D341Med (cell line): ENCODE results near the gene PVALB.

Experiments used
- DNase-seq: peaks from one replicate; pipeline ENCODE4 v3.0.0; 2012; ENCODE audit warnings: low spot score

The PVALB gene

DNA sequence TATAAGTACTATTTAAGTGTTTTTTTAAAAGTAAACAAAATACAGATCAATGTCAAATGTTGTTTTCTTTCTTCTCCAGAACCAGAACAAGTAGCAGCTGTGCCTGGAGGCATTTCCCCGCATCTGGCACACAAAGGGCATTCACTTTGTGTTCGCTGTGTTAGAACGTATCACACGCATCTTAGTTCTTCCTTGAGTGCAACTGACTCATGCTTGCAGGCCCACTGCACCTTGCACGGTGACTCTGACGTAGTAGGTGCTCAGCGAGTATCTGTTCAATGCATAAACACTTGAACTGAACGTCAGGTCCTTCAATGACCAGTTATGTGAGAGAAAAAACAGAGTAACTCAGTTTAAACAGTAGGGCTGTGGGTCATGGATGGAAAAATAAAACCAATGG, 44.4 kb downstream of the PVALB start:
- DNase-seq = no peak

DNA sequence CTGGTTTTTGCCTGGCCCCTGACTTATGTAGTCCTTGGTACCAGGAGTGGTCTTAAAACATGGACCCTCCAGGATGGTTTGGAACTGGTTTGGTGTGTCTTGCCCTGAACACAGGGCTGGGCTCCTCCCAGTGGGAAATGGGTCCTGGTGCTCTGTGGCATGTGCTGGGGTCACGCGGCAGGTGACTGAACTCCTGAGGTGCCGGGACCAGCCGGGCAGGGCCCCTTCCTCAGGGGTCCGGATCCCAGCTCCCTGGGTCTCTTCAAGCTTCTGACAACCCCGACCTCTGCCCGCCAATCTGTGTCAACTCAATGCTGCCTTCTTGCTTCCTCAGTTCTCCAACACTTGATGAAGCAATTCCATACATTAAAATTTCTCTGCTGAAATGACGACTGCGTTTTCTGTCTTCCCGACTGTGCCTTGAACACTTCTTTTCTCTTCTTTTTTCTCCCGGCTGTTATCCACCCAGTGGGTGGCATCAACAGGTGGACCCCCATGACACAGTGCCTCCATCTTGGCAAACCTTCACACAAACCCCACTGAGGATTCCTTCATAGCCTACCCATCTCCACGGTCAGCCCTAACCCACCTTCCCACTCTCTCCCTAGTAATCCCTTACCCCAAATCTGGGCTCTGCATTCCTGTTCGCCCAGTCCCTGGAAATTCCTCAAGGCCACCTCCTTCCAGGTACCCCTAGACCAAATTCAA, 45.3 kb downstream of the PVALB start:
- DNase-seq = no peak

DNA sequence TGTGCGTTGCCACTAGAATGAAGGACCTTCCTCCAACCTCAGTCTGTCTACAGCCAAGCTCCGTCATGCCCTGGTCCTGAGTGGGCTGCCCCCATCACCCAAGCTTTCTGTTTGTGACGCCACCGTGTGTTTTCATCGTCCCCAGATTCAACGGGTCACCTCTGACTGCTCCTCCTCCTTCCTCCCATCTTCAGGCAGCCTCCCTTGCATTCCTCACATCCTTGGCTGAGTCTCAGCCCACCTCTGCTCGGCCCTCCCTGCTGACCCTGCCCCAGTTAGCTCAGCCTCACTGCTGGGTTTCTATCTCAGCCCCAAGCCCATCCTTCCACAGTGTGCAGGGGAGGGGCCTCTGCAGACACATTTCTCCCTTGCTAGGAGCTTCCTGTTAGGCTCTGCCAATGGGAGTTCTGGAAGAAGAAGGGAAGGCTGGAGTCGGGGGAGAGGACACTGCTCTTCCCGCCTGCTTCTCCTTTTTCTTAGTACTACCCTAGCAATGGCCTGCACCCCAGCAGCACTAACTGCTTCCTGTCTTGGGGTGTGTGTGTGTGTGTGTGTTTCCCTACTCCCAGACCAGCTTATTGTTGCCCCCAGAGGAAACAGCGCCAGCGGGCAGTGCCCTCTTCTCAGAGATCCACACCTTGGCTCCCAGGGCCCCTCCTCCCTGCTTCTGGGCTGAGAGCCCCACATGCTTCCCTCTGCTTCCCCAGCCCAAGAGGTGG, 46.2 kb downstream of the PVALB start:
- no peak for DNase-seq

DNA sequence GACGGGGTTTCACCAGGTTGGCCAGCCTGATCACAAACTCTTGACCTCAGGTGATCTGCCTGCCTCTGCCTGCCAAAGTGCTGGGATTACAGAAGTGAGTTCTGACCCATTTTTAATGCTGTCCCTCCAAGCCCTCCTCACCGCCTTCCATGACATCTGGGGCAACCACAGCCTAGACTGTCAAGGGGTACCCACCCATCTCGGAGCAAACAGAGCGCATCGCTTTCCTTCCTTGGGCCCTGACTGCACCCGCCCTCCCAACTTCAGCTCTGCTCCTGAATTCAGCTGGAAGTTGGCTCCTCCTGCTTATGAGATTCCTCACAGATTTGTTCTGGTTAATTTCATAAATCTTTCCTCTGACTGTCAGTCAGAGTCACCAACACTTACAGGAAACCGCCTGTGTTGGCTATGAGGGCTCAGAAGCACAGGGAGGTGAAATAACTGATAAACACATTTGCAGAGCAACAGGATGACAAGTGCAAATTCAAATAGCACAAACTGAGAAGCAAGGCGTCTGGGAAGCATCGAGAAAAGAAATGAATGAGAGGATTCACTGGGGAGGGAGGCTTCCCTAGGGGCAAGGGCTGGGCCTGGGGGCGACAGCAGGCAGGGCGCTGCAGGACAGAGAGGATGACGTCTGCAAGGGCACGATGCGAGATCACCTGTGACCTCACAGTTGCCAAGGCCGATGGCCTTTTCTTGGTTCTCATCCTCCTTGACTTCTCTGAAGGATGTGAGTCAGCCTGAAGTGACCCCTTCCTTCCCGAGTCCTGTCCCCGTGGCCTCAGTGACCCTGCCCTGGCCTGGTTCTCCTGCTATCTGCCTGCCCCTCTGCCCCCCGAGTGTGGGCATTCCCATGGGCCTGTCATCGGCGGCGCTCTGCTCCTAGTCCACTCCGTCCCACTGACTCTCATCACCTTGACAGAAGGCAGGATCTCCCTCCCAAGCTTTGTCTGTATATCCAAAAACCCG, 47.0 kb downstream of the PVALB start:
- no peak for DNase-seq

DNA sequence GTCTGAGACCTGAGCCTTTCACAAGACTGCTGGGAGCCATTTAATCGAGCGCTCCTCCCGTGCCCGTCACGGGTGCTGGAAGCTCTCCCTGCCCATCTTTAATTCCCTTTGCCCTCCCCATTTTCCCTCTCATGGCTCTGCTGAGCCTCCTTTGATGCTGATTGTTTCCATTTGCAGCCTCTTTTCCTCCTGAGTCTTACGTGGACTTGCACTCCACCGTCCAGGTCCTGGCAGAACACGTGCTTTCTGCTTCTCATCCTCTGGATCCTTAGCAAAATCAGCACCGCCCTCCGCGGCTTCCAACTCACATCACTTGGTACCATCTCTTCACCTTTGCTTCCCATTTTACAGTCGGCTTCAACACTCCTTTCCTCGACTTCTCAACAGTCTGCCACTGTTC, 48.2 kb downstream of the PVALB start:
- DNase-seq = no peak

DNA sequence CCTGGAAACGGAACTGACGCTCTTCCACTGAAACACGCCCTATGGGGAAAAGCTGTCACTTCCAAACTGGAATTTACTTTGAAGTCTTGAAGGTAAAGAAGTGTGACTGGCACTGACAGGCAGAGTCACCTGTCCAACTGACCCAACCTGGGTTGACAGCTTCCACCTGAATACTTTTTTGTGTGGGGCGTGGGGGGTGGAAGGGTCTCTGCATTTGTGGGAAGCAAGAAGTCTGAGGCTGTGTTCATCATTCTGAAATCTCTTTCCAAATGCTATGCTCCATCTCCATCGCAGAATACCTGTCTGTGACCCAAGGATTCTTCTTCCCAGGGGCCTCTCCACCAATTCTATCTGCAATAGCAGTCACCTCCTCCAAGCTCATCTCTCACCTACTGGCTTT, 48.7 kb downstream of the PVALB start:
- no peak for DNase-seq

DNA sequence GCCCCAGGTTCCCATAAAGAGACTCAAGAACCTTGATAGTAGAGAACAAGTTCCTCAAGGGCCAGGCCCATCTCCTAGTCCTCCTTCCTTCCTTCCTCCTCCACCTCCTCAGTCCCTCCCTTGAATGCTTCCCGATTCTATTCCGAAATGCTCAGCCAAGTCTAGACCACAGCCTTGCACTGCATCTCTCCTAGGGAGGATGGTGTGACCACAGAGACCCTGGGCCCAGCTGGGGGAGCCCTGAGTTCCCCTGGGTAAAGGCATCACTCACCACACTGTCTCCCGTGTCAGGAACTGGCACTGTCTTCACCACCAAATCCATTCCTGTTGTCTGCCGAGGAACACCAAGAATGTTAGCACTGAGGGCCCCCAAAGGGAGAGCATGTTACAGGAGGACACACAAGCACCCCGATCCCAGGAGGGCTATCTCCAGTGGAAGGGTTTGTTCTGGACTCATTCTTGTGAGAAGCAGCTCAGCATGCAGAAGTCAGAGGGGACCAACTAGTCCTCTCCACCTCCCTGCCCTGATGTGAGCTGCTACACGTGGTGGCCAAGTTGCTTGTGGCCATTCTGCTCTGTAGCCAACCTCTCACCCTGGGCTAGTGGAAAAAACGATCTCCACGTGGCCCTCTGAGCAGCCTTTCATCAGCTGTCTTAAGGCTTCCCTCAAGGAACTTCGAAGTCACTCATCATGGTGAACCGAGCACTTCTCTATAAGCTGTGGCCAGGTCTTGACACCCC, 49.6 kb downstream of the PVALB start:
- no peak for DNase-seq

DNA sequence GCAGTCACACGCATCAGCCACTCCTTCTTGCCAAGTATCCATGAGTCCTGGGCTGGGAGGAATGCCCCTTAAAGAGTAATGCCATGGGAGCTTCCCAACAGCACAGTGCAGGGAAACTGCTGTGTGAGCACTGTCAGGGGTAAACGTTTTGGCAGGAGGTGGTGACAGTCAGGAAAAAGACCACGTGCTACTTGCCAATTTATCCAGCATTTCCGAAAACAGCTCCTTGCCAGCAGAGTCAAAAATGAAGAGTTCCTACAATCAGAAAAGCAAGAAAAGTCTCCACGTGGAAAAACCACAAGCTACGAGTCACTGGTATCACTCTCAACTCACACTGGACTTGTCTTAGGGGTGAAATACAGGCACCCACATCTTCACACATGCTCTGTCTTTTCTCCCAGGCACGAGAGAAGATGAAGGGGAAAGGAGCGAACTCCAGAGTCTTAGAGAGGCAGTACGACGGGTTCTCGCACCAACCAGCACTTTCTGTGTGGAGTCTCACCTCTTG, 50.8 kb downstream of the PVALB start:
- DNase-seq = no peak

DNA sequence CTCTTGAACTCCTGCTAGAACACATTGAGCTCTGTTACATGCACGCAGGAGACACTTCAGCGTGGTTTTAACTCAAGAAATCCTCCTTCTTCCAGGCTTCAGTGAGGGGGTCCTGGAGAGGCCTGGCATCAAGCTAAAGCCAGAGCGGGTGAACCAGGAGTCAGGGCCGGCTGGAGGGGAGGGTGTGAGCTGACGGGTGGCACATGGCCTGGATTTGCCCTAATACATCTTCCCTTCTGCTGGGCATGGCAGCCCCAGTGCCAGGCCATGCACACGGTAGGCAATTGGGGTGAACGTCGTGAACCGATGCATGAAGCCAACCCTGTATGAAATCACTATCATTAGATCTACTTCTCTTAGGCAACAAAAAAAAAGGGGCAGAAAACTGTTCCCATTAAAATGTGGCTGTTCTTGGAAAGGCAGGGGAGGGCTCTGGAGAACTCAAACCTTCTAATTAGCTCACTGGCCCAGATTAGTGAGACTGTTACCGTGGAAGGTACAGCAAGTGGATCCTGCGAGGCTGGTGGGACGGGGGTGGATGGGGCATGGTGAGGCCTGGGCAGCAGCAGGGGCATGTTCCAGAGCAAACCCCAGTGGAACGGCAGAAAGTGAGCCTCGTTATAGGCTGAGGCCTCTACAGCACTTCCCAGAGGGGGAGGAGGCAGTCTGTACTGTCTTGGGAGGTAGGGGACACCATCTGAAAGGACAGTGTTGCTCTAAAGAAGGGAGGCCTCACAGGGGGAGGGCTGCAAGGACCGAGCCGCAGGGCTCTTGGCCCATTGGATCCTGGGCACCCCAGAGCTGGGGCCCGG, 51.5 kb downstream of the PVALB start:
- no peak for DNase-seq

DNA sequence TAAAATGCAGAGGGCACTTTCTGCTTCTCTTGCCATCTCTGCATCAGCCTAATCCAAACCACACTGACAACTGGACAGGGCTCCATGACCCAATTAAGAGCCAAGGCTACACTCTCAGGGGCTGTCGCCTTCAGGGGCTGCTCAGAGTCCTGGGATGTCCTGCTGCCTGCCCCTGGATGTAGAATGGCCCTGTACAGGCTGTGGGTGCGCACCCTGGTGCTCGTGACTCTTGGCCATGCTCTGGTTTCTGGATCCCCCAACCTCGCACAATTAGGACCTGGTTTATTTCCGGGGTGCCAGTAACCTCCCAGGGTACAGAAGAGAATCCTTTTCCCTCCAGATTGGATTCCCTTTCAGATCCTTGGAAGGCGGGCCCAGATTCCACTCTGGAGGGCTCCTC, 52.2 kb downstream of the PVALB start:
- no peak for DNase-seq

DNA sequence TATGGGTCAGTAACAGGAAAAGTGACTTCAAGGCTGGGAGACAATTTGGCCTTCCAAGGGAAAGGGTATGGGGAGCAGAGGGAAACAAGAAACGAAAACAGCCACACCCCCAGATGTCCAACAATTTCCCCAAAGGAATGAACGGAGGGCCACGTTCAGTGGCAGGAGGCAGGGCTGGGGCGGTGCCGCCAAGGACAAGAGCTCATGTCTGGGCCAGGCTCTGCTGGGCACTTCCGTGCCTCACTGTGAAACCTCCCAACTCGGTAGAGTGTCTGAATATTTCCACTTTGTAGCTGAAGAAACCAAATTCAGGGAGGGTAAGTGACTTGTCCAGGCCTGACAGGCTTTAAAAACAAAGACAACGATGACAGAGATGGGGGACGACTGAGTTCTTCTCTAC, 52.8 kb downstream of the PVALB start:
- DNase-seq = no peak

DNA sequence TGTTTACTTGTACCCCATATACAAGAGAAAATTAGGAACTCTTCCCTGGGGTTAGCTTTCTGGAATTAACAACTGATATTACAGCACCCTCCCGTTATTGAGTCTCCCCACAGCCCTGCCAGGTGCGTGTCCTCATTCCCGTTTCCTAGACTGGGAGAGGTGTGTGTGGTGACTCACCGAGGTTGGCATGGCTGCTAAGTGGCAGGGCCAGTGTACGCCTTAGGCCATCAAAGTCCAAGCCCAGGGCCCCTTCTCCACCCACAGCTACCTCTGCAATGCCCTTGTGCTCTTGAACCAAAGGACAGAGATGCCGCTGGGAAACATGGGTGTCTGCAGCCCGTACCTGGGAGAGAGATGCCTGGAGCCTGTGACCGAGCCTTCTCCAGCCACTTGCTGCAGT, 53.3 kb downstream of the PVALB start:
- no peak for DNase-seq

DNA sequence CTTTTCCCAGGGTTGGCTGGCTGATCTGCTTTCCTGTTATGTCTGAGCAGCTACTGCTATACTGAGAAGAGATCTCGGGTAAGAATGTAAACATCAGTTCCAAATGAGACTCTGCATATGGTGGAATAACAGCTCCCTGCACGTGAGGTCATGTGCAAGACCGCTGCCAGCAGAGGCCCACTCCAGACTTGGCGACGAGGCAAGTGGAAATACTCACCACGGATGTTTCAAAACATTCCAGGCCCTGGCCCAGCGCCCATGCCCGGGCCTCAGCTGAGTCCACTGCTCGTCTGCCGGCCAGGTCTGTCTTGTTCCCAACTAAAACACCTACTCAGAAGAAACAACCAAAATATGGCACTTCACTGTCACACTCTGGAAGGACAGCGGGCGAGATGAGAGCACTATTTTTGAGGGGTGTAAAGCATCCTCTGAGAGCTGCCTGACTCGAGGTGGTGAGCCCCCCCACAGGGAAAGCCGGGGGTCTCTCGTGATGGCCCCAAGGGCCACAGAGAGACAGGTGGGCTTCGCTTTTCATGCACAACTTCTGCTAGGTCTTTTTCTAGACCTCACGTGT, 54.1 kb downstream of the PVALB start:
- no peak for DNase-seq

DNA sequence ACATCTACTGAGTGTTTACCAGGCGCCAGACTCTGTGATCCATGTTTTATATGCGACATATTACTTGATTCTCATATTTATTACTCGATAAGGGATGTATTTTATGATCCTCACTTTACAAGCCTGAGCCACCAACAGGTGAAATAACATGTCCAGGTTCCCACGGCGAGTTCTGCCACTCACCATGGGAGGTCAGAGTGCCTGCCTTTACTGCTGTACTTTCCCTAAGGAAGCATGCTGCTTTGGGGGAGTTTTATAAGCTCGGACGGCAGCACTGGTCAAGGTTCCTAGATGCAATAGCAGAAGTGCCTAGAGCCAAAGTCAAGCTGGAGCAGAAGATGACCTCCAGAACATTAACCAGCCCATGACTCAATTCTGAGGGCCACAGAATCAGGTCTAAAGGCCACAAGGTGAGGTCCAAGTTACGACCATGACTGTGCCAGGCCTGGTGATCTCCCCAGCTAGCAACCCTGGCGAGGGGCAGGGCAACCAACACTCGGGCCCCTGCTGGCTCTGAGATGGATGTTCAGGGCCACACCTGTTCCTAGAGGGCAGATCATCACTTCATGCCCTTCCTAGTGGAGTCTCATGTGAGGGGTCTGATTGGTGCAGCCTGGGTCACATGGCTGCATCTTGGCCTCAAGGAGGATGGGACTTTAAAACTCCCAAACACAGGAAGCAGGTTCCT, 55.1 kb downstream of the PVALB start:
- DNase-seq = no peak

DNA sequence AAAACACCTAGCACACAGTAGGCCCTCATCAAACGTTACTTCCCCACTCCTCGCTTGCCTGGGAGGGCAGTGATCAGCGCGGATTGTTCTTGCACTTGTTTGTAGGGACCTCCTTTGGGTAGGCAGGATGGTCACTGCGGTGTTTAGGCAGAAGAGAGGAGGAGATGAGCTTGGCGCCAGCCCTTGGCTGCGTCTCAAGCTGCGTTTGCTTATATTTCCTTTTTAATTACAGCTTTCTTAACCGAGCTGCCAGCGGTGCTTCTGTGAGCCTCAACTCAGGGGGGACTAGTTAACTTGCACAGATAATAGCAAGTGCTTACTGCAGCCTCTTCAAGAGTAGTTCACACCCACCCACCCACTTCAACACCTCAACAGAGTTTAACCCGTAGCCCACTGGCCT, 56.0 kb downstream of the PVALB start:
- DNase-seq = no peak

DNA sequence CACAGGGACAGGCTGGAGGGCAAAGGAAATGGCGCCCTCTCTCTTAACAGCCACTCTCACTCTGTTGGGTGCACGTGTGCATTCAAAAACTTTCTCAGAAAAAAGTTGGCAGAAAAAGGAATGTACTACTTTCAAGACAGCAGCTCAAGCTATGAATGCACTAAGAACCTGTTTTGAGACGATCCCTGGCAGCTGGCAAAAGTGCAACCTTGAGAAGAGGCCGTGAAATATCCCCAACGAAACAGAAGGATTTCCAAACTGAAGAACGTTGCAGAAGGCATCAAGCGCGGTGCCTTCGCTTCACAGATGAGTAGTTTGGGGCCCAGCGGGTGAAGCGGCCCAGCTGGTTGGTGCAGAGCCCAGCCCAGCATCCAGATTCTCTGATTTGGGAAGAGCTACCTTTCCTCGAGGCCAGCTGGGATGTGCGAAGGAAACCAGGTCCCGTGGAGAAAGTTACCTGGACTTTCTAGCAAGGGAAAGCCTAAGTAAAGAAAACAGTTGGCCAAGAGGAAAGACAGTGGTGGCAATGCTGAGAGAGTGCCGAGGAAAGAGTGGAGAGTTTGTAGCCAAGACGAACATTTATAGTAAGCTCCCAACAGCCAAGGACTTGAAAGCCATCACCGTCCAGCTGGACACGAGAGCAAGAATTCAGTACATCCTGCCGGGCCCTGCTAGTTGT, 57.2 kb downstream of the PVALB start:
- no peak for DNase-seq

DNA sequence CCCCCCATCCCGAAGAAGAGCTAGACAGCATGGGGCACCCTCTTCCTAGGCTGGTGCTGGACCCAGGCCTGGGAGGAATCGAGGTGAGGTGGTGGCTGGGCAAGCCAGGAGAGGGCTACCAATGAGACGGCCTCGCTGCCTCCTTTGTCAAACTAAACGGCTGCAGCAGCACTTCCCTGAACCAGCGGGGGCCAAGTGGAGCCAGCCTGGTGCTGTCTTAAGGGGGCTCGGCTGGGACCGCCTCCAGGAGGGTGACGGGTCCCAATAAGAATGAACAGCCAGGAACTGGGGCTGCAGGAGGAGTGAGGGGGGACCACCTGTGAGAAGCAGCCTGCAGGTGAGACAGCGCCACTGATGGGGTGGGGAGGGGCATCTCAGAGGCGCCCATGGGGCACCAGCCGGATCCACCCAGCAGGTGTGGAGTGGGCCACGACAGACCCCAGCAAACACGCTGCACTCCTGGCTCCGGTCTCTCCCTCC, 58.0 kb downstream of the PVALB start:
- DNase-seq = no peak

DNA sequence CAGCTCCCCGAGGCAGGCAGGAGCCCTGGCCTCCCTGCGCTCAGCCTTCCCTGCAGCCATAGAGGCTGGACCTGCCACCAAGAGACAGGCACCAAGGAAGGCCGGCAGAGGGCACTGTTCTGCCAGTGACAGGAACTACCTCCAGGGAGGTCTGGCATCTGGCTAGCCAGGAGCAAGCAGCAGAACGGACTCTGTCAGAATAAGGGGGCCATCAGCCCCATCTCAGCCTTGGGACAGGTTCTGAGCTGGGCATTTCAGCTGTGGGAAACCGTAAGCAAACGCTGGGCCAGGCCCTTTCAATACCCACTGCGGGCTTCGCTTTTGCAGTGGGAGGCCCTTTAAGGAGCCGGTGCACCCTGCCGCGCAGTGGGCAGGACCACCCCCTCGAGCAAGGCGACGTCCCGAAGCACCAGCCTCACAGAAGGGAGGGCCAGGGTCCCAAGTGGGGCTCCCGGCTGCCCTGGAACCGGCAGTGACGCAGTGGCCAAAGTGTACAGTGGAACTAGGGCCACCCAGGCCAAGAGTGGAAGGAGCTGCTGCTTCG, 59.1 kb downstream of the PVALB start:
- peak; percentile 86 for DNase-seq
